ENCODE measurements around the gene CWC27. TPM values are rescaled to one million over a fixed set of nuclear protein-coding genes. Genes with fewer than 3 reads are reported as not detected.

Gene CWC27
- total RNA-seq, 2 donors from 2014 or later = 8.5 to 12.5 TPM

DNA sequence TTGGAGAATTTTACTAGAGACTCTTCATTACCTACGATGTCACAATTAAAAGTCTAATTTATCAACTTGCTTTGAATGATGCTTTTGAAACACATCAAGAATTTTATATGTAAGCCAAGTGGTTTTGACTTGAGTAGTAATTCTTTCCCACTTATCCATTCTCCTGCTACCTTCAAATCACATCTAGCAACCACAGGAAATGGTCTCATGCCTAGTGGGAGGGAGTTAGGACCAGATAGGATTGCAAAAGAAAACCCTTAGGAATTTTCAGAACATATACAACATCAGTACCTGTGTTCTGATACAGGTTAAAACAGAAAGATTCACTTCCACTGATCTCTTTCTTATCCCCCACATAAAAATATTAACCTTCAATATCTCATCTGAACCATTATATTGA, 260.4 kb downstream of the CWC27 start:
- no peak for DNase-seq (ENCODE audit: low spot score)
- WGBS = 100% methylated on average over 1 of the region's 1 CpG
- H3K27ac ChIP-seq = no peak overlapping the region
- TF ChIP-seq POLR2AphosphoS5 (IDR thresholded peaks at IDR 0.05) (no peak), POLR2A (IDR thresholded peaks at IDR 0.05) (no peak), CTCF (IDR thresholded peaks at IDR 0.05) (no peak)
- intact Hi-C loops (cut with DNase I) = no loop called here
- no peaks in the 10 kb centered on the region for H3K4me1 ChIP-seq (replicated peaks)
- H3K9me3 ChIP-seq = no peaks in the 10 kb centered on the region
- H3K27me3 ChIP-seq (replicated peaks; ENCODE audit: insufficient read depth) = no peaks in the 10 kb centered on the region
- no peaks in the 10 kb centered on the region for H3K36me3 ChIP-seq
- no peak overlapping the region for H3K4me3 ChIP-seq

DNA sequence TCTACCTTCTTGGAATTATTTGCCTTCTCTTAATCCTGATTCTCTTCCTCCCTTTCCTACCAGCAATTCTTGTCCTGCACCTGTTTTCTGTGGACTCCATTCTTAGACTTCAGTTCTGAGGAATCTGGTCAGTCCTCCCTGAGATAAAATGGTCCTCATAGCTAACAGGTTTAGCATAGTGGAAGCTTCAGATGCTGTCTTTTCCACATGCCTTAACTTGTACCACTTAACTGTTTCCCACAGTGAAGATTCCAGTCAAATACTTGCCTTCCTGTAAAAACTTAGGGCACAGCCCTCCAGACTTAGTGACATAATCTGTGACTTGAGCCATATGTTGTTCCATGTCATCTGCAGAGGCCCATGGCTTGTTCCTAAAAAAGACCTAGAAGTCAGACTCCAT, 261.3 kb downstream of the CWC27 start:
- TF ChIP-seq POLR2AphosphoS5 (IDR thresholded peaks at IDR 0.05) (no peak), CTCF (IDR thresholded peaks at IDR 0.05) (no peak), POLR2A (IDR thresholded peaks at IDR 0.05) (no peak)
- intact Hi-C loops (cut with DNase I) = no loop called here
- Histone ChIP-seq H3K27ac (no peak overlapping the region), H3K4me1 (replicated peaks) (no peaks in the 10 kb centered on the region), H3K27me3 (replicated peaks; ENCODE audit: insufficient read depth) (no peaks in the 10 kb centered on the region), H3K4me3 (no peak overlapping the region), H3K9me3 (no peaks in the 10 kb centered on the region), H3K36me3 (no peaks in the 10 kb centered on the region)
- no peak for DNase-seq (ENCODE audit: low spot score)

DNA sequence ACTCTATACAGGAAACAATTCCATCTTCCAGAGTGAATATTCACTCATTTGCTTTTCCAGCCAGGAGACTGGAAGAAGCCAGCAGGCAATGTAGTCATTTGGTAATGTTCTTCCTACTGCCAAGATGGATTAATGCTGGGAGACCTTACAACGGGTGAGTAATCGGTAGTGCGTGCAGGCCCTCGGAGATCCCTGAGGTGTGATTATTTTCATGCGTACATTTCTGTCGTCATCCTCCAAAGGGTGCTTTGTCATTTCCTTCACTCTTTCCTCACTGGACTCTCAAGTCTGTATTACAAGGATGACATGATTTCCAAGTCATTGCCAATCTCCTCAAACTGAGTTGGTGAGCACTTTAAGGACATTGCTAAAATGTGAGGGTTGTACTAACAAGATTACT, 263.5 kb downstream of the CWC27 start:
- H3K9me3 ChIP-seq = no peaks in the 10 kb centered on the region
- H3K36me3 ChIP-seq = no peaks in the 10 kb centered on the region
- no peak for DNase-seq (ENCODE audit: low spot score)
- TF ChIP-seq POLR2A (IDR thresholded peaks at IDR 0.05) (no peak), CTCF (IDR thresholded peaks at IDR 0.05) (no peak), POLR2AphosphoS5 (IDR thresholded peaks at IDR 0.05) (no peak)
- no peak overlapping the region for H3K27ac ChIP-seq
- H3K4me3 ChIP-seq = no peak overlapping the region
- H3K27me3 ChIP-seq (replicated peaks; ENCODE audit: insufficient read depth) = no peaks in the 10 kb centered on the region
- intact Hi-C loops (cut with DNase I) = no loop called here
- WGBS = 94% methylated on average over 6 of the region's 6 CpGs
- no peaks in the 10 kb centered on the region for H3K4me1 ChIP-seq (replicated peaks)

- TF ChIP-seq POLR2AphosphoS5 (IDR thresholded peaks at IDR 0.05) (no peak), POLR2A (IDR thresholded peaks at IDR 0.05) (no peak), CTCF (IDR thresholded peaks at IDR 0.05) (no peak)
- WGBS = 58% methylated on average over 9 of the region's 9 CpGs
- intact Hi-C loops (cut with DNase I) = no loop called here
- H3K4me1 ChIP-seq (replicated peaks) = no peaks in the 10 kb centered on the region
- no peak for DNase-seq (ENCODE audit: low spot score)
- peak overlapping the region in 1 of 2 donors; percentile 93 for H3K27ac ChIP-seq
- no peaks in the 10 kb centered on the region for H3K36me3 ChIP-seq
- H3K27me3 ChIP-seq (replicated peaks; ENCODE audit: insufficient read depth) = no peaks in the 10 kb centered on the region
- H3K9me3 ChIP-seq = no peaks in the 10 kb centered on the region
- H3K4me3 ChIP-seq = no peak overlapping the region
Observed at GRCh38 chr5:65034029-65034812, 265.5 kb downstream of the CWC27 start.

DNA sequence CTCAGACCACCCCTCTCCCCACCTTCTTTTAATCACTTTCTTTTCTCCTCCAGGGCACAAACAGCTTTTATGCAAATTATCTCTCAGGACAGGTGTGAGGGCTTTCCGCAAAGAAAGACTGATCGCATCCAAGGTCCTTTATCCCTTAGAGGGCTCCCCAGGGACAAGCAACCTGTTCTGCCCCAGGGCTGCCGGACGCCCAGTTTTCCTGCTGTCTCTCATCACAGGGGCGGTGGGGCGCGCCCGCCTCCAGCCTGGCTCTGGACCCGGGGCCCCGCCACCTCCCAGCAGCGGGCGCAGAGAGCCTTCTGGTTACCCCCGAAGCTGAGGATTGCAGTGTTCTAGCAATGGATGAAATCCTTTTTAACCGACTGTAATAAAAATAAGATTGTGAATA, 266.1 kb downstream of the CWC27 start:
- peak overlapping the region in 1 of 2 donors; percentile 52 for H3K4me3 ChIP-seq
- H3K27ac ChIP-seq = peak overlapping the region; percentile 79 to 93
- intact Hi-C loops (cut with DNase I) = no loop called here
- no peaks in the 10 kb centered on the region for H3K36me3 ChIP-seq
- no peaks in the 10 kb centered on the region for H3K9me3 ChIP-seq
- no peaks in the 10 kb centered on the region for H3K4me1 ChIP-seq (replicated peaks)
- 75% methylated on average over 14 of the region's 14 CpGs for WGBS
- no peak for DNase-seq (ENCODE audit: low spot score)
- TF ChIP-seq CTCF (IDR thresholded peaks at IDR 0.05) (no peak), POLR2A (IDR thresholded peaks at IDR 0.05) (no peak), POLR2AphosphoS5 (IDR thresholded peaks at IDR 0.05) (no peak)
- no peaks in the 10 kb centered on the region for H3K27me3 ChIP-seq (replicated peaks; ENCODE audit: insufficient read depth)
